Brain microvascular endothelial cell (primary cell): Measurements from ENCODE around the gene ERCC4.
A peak's percentile ranks its signal among the peaks of the same experiment; 100 is the strongest.

Experiments
- DNase-seq: peaks from one replicate; pipeline ENCODE4 v3.0.0-alpha.2; 2020
- H3K27ac ChIP-seq: fragments of 250-450 bp; sonication (Bioruptor Pico); 2 replicates; pipeline ENCODE4 v1.5.1; 2020; ENCODE audit warnings: mild to moderate bottlenecking, moderate library complexity
- H3K27me3 ChIP-seq: fragments of 250-450 bp; sonication (Bioruptor Pico); replicated peaks from 2 replicates; pipeline ENCODE4 v1.5.1; 2020; ENCODE audit warnings: mild to moderate bottlenecking
- H3K36me3 ChIP-seq: fragments of 250-450 bp; sonication (Bioruptor Pico); replicated peaks from 2 replicates; pipeline ENCODE4 v1.5.1; 2020; ENCODE audit warnings: mild to moderate bottlenecking
- H3K4me3 ChIP-seq: 2 replicates; pipeline ENCODE4 v1.5.1; 2011; ENCODE audit warnings: low read depth, mild to moderate bottlenecking, control low read depth, low read length, moderate library complexity
- CTCF ChIP-seq: IDR thresholded peaks from 2 replicates; pipeline ENCODE4 v1.5.1; 2011; ENCODE audit warnings: low read depth, mild to moderate bottlenecking, moderate library complexity, low read length, control low read depth, inconsistent platforms; ENCODE audit errors: missing control alignments
- in situ Hi-C: cut with HindIII; loops from 2 replicates; pipeline ENCODE4 v1.10.0; 2017; ENCODE audit warnings: low sequenced_read_pairs, low pct_ligation_motif_present

Gene ERCC4

DNA sequence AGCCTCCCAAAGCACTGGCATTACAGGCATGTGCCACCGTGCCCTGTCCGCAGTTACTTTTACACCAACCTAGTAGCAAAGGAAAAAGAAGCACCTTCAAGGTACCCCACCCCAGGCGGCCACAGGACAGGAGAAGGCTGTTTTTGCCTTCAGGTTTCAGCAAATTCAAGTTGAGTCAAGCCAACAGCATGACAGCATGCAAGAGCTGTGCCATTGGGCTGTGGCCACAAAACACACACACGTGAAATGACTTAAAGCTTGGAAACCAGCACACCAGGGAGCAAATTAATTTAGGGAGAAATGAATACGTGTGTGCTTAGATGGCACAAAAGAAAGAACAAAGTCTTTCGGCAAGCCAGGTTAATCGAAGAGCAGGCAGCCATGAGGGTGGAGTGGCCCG lies 39.7 kb downstream of the ERCC4 start:
- Histone ChIP-seq H3K27ac (no peak overlapping the region), H3K27me3 (no peaks in the 10 kb centered on the region), H3K4me3 (no peak overlapping the region), H3K36me3 (no peaks in the 10 kb centered on the region)
- TF ChIP-seq CTCF: no peak
- no peak for DNase-seq
- in situ Hi-C loops: no loop called here

DNA sequence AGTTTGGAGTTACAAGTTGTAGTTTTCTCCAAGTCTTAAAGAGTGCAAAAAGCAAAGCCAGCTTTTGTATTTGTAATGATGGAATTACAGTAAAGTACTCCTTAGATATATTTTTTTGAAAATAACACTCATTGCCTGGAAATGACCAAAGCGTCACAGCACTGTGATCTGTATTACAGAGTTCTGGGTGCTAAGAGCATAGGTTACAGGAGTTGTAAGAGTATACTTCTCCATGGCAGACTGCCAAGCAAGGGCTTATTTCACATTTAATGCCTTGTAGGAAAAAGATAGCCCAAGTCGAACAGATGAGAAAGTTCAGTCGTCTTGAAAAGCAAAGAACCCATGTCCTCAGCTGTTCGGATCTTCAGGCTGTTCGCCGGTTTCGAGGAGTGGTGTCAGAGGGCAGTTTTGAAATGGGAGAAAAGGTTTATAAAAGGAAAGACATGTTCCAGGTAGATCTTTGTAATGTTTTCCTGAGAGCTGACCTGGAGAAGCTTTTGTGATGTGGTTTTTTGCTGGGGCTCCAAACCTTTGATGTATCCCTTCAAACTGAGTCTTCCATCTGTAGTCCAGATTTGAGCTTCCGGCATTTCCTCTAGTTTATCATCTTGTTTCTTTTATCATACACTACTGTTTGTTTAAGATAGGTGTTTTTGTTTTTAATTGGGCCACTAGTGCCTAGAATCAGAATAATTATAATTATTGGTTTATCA lies 41.3 kb downstream of the ERCC4 start:
- Histone ChIP-seq H3K36me3 (no peaks in the 10 kb centered on the region), H3K4me3 (no peak overlapping the region), H3K27me3 (no peaks in the 10 kb centered on the region), H3K27ac (no peak overlapping the region)
- DNase-seq: peak; percentile 41
- no peak for TF ChIP-seq CTCF
- in situ Hi-C loops: no loop called here

DNA sequence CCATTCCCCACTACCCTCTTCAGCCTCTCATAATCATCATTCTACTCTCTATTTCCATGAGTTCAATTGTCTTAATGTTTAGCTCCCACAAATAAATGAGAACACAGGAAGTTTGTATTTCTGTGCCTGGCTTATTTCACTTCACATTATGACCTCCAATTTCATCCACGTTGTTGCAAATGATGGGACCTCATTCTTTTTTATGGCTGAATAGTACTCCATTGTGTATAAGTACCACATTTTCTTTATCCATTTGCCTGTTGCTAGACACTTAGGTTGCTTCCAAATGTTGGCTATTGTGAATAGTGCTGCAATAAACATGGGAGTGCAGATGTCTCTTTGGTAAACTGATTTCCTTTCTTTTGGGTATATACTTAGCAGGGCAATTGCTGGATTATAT lies 42.3 kb downstream of the ERCC4 start:
- no peak for TF ChIP-seq CTCF
- no peak for DNase-seq
- in situ Hi-C loops: no loop called here

GRCh38 chr16:13968835-13969234 lies 48.9 kb downstream of the ERCC4 start:
- in situ Hi-C loops: no loop called here
- TF ChIP-seq CTCF: no peak
- DNase-seq: no peak
- Histone ChIP-seq H3K27me3 (no peaks in the 10 kb centered on the region), H3K27ac (no peak overlapping the region), H3K4me3 (no peak overlapping the region), H3K36me3 (no peaks in the 10 kb centered on the region)

More for the DNA sequence above, 42.3 kb downstream of the ERCC4 start:
- no peak overlapping the region for H3K27ac ChIP-seq
- H3K27me3 ChIP-seq: no peaks in the 10 kb centered on the region
- H3K36me3 ChIP-seq: no peaks in the 10 kb centered on the region
- no peak overlapping the region for H3K4me3 ChIP-seq

GRCh38 chr16:13969711-13970110 lies 49.8 kb downstream of the ERCC4 start:
- H3K36me3 ChIP-seq: no peaks in the 10 kb centered on the region
- in situ Hi-C loops: no loop called here
- no peak for TF ChIP-seq CTCF
- H3K27me3 ChIP-seq: no peaks in the 10 kb centered on the region
- no peak overlapping the region for H3K27ac ChIP-seq
- no peak for DNase-seq
- no peak overlapping the region for H3K4me3 ChIP-seq
